Epithelial cell of proximal tubule (primary cell): ENCODE data around the gene PRRC1. TPM values are rescaled to one million over a fixed set of nuclear protein-coding genes. Genes with fewer than 3 reads are reported as not detected.

Experiments
- DNase-seq: peaks from one replicate; pipeline ENCODE4 v3.0.0-alpha.2; 2011; ENCODE audit warnings: low read depth
- H3K4me3 ChIP-seq: 2 replicates; pipeline ENCODE4 v1.5.1; 2011; ENCODE audit warnings: low read depth, mild to moderate bottlenecking, low read length
- CTCF ChIP-seq: conservative IDR thresholded peaks from 2 replicates; pipeline ENCODE4 v1.5.1; 2012; ENCODE audit warnings: low read depth, mild to moderate bottlenecking, low read length
- total RNA-seq: library from RNA; depleted of rRNA; stranded (reverse); fragments of >200 nt; gene quantifications from 2 replicates; pipeline ENCODE4 v1.2.3, GENCODE V29; 2015

The PRRC1 gene
- total RNA-seq, 1 donor from 2014 or later = 33.3 TPM

GRCh38 chr5:127599847-127600246 is 82.4 kb downstream of the PRRC1 start:
- no peak for TF ChIP-seq CTCF
- no peak overlapping the region for H3K4me3 ChIP-seq
- DNase-seq = no peak

GRCh38 chr5:127601111-127601510 is 83.7 kb downstream of the PRRC1 start:
- no peak for DNase-seq
- H3K4me3 ChIP-seq = no peak overlapping the region
- TF ChIP-seq CTCF = no peak

- DNase-seq = no peak
- no peak overlapping the region for H3K4me3 ChIP-seq
- no peak for TF ChIP-seq CTCF
These were observed 84.2 kb downstream of the PRRC1 start for GRCh38 chr5:127601601-127602000.

GRCh38 chr5:127602481-127602880 is 85.0 kb downstream of the PRRC1 start:
- no peak overlapping the region for H3K4me3 ChIP-seq
- DNase-seq = no peak
- TF ChIP-seq CTCF = no peak

GRCh38 chr5:127602896-127603844 is 85.7 kb downstream of the PRRC1 start:
- no peak overlapping the region for H3K4me3 ChIP-seq
- TF ChIP-seq CTCF = no peak
- no peak for DNase-seq

Other genes with a start within 250 kb of the PRRC1 start
- 0.29 and 0.52 TPM in 2 replicates for gene MEGF10, start 226.8 kb upstream of the PRRC1 start, total RNA-seq
- not detected in 2 replicates for gene CTXN3, start 131.4 kb downstream of the PRRC1 start, total RNA-seq
- gene CCDC192, start 185.8 kb downstream of the PRRC1 start, total RNA-seq = not detected in 2 replicates